Measurements from ENCODE around the gene SORCS2. TPM values are rescaled to one million over a fixed set of nuclear protein-coding genes. Genes with fewer than 3 reads are reported as not detected.

Gene SORCS2
- total RNA-seq, 2 donors from 2014 or later, result not detected

DNA sequence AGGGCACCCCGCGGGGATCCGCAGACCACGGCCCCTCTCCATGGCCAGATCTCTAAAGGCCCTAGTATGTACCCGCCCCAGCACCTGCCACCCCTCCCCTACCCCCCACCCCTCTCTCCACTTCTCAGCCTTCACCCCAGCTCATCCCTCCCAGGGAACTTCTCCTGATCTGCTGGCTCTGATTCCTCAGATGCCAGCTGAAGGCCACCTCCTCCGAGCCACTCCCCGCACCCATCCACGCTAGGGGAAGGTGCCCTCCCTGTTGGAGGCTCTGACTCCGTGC, 230.5 kb downstream of the SORCS2 start:
- DNase-seq (peak in 1 of 3 donors; percentile 3), ATAC-seq (no peak)
- Mint-ChIP-seq H3K4me1 (no peaks in the 10 kb centered on the region), H3K27ac (no peak overlapping the region), H3K27me3 (peaks cover 16% of the 10 kb centered on the region), H3K4me3 (no peak overlapping the region), H3K36me3 (ENCODE audit: low read depth) (no peaks in the 10 kb centered on the region)
- no peaks in the 10 kb centered on the region for H3K9me3 ChIP-seq (ENCODE audit: control insufficient read depth, low read length, poor library complexity, severe bottlenecking)

DNA sequence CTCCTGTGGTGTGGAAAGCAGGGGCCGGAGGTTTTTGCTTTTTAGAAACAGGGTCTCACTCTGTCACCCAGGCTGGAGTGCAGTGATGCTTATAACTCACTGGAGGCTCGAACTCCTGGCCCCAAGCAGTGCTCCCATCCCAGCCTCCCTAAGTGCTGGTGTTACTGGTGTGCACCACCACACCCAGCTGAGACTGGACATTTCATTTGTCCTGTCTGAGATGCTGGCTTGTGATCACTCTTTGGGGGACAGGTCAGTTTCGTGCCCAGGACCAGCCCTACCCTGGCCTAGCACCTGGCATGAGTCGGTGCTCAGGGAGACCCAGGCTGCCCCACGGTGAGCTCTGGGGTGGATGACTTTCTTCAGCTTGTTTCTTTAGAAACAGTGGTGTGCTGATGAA, 231.1 kb downstream of the SORCS2 start:
- Mint-ChIP-seq H3K27me3 (peaks cover 20% of the 10 kb centered on the region), H3K4me1 (peaks cover 2% of the 10 kb centered on the region), H3K27ac (no peak overlapping the region), H3K36me3 (ENCODE audit: low read depth) (no peaks in the 10 kb centered on the region), H3K4me3 (no peak overlapping the region)
- H3K9me3 ChIP-seq (ENCODE audit: control insufficient read depth, low read length, poor library complexity, severe bottlenecking), result no peaks in the 10 kb centered on the region
- ATAC-seq, result no peak
- no peak for DNase-seq

DNA sequence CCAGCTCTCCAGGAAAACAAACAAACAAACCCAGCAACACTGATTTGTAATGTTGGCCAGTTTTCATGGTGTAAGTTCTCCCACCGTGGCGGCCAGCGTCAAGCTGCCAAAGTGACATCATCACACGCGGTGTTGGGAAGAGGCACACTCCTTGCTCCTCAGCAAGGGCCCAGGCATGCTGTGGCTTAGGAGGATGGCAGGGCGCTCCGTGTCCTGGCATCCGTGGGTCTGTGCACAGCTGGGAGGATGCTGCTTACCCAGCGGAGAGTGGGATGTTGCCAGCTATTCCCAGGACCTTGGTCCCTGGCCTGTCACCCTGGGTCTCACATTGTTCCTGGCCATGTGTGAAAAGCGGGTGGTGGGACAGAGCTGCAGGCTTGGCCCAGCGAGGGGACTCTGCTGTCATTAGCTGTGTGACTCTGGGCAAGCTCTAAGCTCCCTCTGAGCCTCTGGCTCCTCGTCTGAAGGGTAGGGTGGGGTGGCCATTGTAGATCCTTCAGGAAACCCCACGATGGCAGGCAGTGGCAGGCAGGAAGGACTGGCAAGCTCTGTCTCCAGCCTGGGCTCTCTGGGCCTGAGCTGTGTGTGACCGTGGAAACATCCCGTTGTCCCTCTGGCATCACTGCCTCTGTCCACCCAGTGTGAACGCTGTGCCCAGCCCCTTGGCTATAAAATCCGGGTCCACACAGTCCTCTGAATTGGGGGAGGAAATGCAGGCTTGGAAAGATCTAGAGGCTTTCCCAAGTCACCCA, 231.6 kb downstream of the SORCS2 start:
- ATAC-seq, result no peak
- Mint-ChIP-seq H3K27me3 (peaks cover 21% of the 10 kb centered on the region), H3K36me3 (ENCODE audit: low read depth) (no peaks in the 10 kb centered on the region), H3K4me3 (no peak overlapping the region), H3K4me1 (peaks cover 3% of the 10 kb centered on the region), H3K27ac (no peak overlapping the region)
- no peaks in the 10 kb centered on the region for H3K9me3 ChIP-seq (ENCODE audit: control insufficient read depth, low read length, poor library complexity, severe bottlenecking)
- peak in 1 of 3 donors; percentile 3 for DNase-seq

GRCh38 chr4:7424553-7425111, 232.3 kb downstream of the SORCS2 start:
- Mint-ChIP-seq H3K27me3 (peaks cover 21% of the 10 kb centered on the region), H3K27ac (no peak overlapping the region), H3K36me3 (ENCODE audit: low read depth) (no peaks in the 10 kb centered on the region), H3K4me1 (peaks cover 3% of the 10 kb centered on the region), H3K4me3 (no peak overlapping the region)
- ATAC-seq (no peak), DNase-seq (peak in 1 of 3 donors; percentile 5)
- no peaks in the 10 kb centered on the region for H3K9me3 ChIP-seq (ENCODE audit: control insufficient read depth, low read length, poor library complexity, severe bottlenecking)

- DNase-seq (peak in 1 of 3 donors; percentile 1), ATAC-seq (no peak)
- no peaks in the 10 kb centered on the region for H3K9me3 ChIP-seq (ENCODE audit: control insufficient read depth, low read length, poor library complexity, severe bottlenecking)
- Mint-ChIP-seq H3K4me1 (peaks cover 7% of the 10 kb centered on the region), H3K27ac (no peak overlapping the region), H3K27me3 (peaks cover 21% of the 10 kb centered on the region), H3K4me3 (no peak overlapping the region), H3K36me3 (ENCODE audit: low read depth) (no peaks in the 10 kb centered on the region)
Observed at GRCh38 chr4:7425124-7425523, 232.8 kb downstream of the SORCS2 start.

GRCh38 chr4:7425591-7426468, 233.5 kb downstream of the SORCS2 start:
- DNase-seq, result peak in 1 of 3 donors; percentile 4
- no peak for ATAC-seq
- H3K4me1 Mint-ChIP-seq, result peaks cover 7% of the 10 kb centered on the region
- no peaks in the 10 kb centered on the region for H3K9me3 ChIP-seq (ENCODE audit: control insufficient read depth, low read length, poor library complexity, severe bottlenecking)
- H3K4me3 Mint-ChIP-seq, result no peak overlapping the region
- H3K36me3 Mint-ChIP-seq (ENCODE audit: low read depth), result no peaks in the 10 kb centered on the region
- H3K27ac Mint-ChIP-seq, result no peak overlapping the region
- peaks cover 20% of the 10 kb centered on the region for H3K27me3 Mint-ChIP-seq

DNA sequence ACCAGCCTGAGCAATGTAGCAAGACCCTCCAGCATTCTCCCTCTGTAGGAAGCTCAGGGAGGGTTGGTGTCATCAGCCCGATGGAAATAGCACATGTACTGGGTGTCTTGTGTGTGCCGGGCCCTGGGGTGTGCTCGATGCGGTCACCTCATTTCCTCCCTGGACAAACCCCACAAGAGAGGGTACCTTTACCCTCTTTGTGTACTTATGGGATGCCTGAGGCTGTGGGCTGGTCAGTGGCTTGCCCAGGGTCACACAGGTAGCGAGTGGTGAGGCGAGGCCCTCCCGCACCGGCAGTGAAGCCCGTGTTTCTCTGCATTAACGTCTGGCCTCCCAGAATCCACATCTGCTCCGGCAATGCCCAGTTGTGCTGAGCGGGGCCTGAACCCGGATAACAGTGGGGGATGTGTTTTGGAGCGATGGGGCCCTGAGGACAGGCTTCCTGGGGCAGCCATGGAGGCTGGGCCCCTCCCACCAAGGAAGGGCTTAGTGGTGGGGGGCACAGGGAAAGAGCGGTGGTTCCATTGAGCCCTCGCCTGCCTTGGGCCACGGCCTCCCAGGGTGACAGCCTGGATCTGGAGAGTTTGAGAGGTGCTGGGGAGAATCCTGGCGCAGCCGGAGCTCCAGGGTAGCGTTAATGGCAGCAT, 234.3 kb downstream of the SORCS2 start:
- DNase-seq (peak in 1 of 3 donors; percentile 3), ATAC-seq (no peak)
- no peaks in the 10 kb centered on the region for H3K36me3 Mint-ChIP-seq (ENCODE audit: low read depth)
- H3K27me3 Mint-ChIP-seq, result peaks cover 15% of the 10 kb centered on the region
- no peaks in the 10 kb centered on the region for H3K9me3 ChIP-seq (ENCODE audit: control insufficient read depth, low read length, poor library complexity, severe bottlenecking)
- H3K4me3 Mint-ChIP-seq, result no peak overlapping the region
- H3K27ac Mint-ChIP-seq, result no peak overlapping the region
- peaks cover 7% of the 10 kb centered on the region for H3K4me1 Mint-ChIP-seq

- Mint-ChIP-seq H3K4me3 (no peak overlapping the region), H3K4me1 (peaks cover 7% of the 10 kb centered on the region), H3K27me3 (peaks cover 15% of the 10 kb centered on the region), H3K27ac (no peak overlapping the region), H3K36me3 (ENCODE audit: low read depth) (no peaks in the 10 kb centered on the region)
- no peak for ATAC-seq
- H3K9me3 ChIP-seq (ENCODE audit: control insufficient read depth, low read length, poor library complexity, severe bottlenecking), result no peaks in the 10 kb centered on the region
- DNase-seq, result no peak
Observed at GRCh38 chr4:7427361-7427760, 235.0 kb downstream of the SORCS2 start.

GRCh38 chr4:7427831-7428260, 235.5 kb downstream of the SORCS2 start:
- no peak overlapping the region for H3K27ac Mint-ChIP-seq
- H3K9me3 ChIP-seq (ENCODE audit: control insufficient read depth, low read length, poor library complexity, severe bottlenecking), result no peaks in the 10 kb centered on the region
- DNase-seq (peak in 1 of 3 donors; percentile 2), ATAC-seq (no peak)
- H3K4me1 Mint-ChIP-seq, result peaks cover 7% of the 10 kb centered on the region
- peaks cover 14% of the 10 kb centered on the region for H3K27me3 Mint-ChIP-seq
- no peak overlapping the region for H3K4me3 Mint-ChIP-seq
- no peaks in the 10 kb centered on the region for H3K36me3 Mint-ChIP-seq (ENCODE audit: low read depth)

GRCh38 chr4:7428261-7429068, 236.1 kb downstream of the SORCS2 start:
- Mint-ChIP-seq H3K4me3 (no peak overlapping the region), H3K27ac (no peak overlapping the region), H3K4me1 (peaks cover 7% of the 10 kb centered on the region), H3K27me3 (peaks cover 10% of the 10 kb centered on the region), H3K36me3 (ENCODE audit: low read depth) (no peaks in the 10 kb centered on the region)
- no peaks in the 10 kb centered on the region for H3K9me3 ChIP-seq (ENCODE audit: control insufficient read depth, low read length, poor library complexity, severe bottlenecking)
- ATAC-seq (no peak), DNase-seq (peak in 1 of 3 donors; percentile 4)

- ATAC-seq, result no peak
- DNase-seq, result no peak
- H3K4me1 Mint-ChIP-seq, result peaks cover 7% of the 10 kb centered on the region
- no peaks in the 10 kb centered on the region for H3K9me3 ChIP-seq (ENCODE audit: control insufficient read depth, low read length, poor library complexity, severe bottlenecking)
- no peak overlapping the region for H3K4me3 Mint-ChIP-seq
- no peak overlapping the region for H3K27ac Mint-ChIP-seq
- H3K27me3 Mint-ChIP-seq, result peaks cover 10% of the 10 kb centered on the region
- no peaks in the 10 kb centered on the region for H3K36me3 Mint-ChIP-seq (ENCODE audit: low read depth)
Observed at GRCh38 chr4:7429069-7429416, 236.7 kb downstream of the SORCS2 start.

DNA sequence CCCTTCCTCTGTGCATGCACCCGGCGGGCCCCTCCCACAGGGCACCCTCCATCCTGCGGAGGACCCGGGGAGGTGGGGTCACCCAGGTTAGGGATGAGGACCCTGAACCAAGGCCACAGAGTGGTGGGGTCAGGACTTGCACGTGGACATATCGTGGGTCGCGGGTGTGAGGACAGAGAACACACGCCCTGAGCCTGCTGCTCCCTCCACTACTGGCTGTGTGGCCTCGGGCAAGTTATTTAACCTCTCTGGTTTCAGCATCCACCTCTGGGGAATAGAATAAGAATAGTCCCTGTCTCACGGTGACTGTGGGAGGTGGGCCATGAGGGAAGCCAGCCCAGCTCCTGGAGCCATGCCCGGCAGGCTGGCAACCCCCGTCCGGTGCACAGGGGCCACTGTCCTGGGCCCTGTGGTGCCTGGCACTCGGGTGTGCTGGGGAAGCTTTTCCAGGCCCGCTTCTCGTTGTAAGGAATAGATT, 237.3 kb downstream of the SORCS2 start:
- Mint-ChIP-seq H3K36me3 (ENCODE audit: low read depth) (no peaks in the 10 kb centered on the region), H3K27ac (no peak overlapping the region), H3K4me3 (no peak overlapping the region), H3K4me1 (peaks cover 7% of the 10 kb centered on the region), H3K27me3 (peaks cover 10% of the 10 kb centered on the region)
- ATAC-seq (no peak), DNase-seq (no peak)
- no peaks in the 10 kb centered on the region for H3K9me3 ChIP-seq (ENCODE audit: control insufficient read depth, low read length, poor library complexity, severe bottlenecking)

All from T-helper 17 cell (primary cell).